Measurements from ENCODE around the gene GPC5.
"Not testable (repeated sequence)": the region's sequence is repeated elsewhere in the genome, so short reads cannot be mapped to it uniquely, and the experiment has no call there.

Gene GPC5

GRCh38 chr13:91725646-91726045, 327.2 kb downstream of the GPC5 start:
- no peak for DNase-seq

DNA sequence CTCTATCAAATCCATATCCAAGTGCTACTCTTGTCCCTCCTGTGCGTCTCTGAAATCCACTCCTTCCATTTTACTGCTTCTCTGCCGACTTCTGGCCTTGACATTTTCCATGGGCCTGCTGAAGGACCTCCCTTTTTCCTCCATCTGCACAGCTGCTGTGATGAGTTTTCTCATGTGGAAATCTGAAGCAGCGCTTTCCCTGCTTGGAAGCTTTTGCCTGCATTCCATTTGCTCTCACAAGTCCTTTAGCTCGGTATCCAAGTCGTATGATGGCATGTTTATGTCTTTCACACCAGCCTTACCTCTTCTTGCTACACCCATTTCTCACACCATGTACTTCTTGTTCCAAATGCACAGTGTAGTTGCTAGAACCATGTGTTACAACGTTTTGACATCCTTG, 328.2 kb downstream of the GPC5 start:
- DNase-seq: no peak

- DNase-seq: no peak
Observed at GRCh38 chr13:91729859-91730258, 331.4 kb downstream of the GPC5 start.

- no peak for DNase-seq
Observed at GRCh38 chr13:91739751-91740150, 341.3 kb downstream of the GPC5 start.

- no peak for DNase-seq
Observed at GRCh38 chr13:91740756-91741155, 342.3 kb downstream of the GPC5 start.

- no peak for DNase-seq
Observed at GRCh38 chr13:91741925-91742324, 343.5 kb downstream of the GPC5 start.

- no peak for DNase-seq
Observed at GRCh38 chr13:91744284-91744683, 345.9 kb downstream of the GPC5 start.

GRCh38 chr13:91745967-91746366, 347.5 kb downstream of the GPC5 start:
- no peak for DNase-seq

DNA sequence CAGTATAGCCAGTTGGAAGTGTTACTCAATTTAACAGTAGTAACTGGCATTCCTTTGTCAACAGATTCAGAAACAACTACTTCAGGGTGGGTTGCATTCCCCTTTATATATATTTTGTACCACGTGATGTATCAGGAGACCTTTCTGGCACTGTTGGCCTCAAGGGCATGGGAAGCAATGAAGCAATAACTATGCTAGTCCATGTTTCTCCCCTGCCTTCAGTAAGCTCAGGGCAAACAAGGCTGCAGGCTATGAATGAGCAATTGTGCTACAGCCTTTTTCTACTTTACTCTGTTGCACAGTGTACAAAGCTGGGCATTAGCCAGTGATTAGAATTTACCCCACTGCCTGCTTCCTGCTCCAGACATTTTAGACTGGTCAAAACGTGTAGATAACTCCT, 348.8 kb downstream of the GPC5 start:
- DNase-seq: no peak

DNA sequence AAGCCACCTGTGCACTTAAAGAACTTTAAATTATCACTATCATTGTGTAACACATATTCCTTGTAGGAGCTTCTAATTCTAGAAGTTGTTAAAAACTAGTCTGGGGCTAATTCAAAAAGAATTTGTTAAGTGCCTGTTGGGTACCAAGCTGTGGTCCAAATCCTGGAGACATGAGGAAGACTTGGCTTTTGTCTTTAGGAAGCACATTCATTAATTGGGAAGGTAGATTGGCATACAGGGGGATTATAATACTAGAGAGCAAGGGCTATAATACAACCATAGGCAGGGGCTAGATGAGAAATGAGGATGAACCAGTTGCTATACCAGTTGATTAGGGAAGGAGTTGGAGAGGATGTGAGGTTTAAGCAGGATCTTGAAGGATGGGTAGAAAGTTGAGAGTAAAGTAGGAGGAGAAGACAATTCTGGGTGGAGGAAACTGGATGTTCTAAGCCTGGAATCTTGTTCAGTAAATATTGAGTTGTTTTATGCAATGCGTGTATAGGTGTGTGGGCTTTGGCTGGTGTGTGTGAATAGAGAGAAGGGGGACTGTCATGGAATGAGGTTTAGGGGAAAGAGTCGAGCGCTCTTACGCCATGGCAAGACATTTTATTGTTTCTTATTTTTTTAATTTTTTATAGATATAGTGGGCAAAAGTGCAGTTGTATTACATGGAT, 350.1 kb downstream of the GPC5 start:
- no peak for DNase-seq

GRCh38 chr13:91758724-91759123, 360.3 kb downstream of the GPC5 start:
- no peak for DNase-seq

DNA sequence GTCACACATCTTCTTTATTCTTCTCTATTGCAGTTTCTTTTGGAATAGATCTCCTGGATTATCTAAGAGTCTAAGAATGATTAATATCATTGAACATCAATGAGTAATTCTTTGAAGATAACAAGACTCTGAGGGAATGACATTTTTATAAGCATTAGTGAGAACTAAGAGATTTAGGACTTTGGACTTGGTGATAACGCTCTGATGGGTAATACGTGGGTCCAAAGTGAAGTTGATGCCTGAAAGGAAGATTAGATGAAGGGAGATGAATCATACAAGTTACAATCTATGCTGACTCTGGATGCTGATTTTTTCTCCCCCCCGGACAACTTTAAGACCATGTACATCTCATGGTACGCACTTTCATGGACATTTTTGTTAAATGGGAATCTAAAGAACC, 364.5 kb downstream of the GPC5 start:
- no peak for DNase-seq

GRCh38 chr13:91764527-91764926, 366.1 kb downstream of the GPC5 start:
- DNase-seq: no peak

DNA sequence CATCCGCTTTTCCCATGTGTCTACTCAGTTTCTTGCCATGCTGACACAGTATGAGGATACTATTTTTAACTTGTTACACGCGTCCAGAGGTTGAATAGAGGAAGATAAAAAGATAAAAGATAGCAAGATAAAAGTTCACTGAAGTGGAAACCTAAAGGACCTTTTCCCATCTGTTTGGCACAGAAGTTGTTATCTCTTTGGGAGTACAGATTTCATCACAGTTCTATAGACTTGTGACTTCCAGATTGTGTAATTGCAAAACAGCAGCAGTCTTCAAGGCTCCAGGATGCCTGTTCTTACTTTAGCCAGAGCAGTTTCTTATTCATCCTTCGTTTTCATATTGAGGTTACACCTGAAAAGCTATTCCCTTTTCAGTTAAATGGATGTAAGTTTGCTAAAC, 369.2 kb downstream of the GPC5 start:
- no peak for DNase-seq

DNA sequence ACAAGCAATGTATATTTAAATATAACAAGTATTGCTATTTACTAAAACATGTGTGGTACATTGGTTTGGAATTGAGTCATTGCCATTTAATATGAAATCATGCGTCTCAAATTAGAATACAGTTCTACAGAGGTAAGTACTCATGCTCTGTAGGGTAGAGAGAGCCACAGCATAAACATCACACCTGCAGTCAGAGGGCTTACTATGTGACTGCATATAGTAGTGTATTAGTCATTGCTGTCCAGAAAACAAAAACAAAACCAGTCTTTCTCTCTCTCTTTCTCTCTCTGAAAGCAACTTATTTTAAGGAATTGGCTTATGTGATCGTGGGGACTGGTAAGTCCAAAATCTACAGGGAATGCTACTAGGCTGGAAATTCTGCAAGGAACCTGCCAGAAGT, 370.3 kb downstream of the GPC5 start:
- DNase-seq: no peak

DNA sequence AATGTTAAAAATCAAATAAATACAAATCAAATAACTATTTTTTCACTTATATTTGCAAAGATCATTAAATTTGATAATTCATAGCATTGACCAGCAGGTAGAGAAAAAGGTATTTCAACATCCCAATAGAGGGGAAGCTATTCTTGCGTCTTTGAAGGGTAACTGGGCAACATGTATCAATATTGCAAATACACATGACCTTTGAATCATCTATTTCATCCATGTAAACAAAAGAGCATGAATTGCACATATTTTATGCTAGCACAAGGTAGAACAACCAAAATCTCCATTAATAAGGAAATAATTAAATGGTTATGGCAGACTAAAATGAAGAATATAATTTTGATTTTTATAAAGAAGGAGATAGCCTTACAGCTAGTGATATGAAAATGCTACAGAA, 372.8 kb downstream of the GPC5 start:
- no peak for DNase-seq

DNA sequence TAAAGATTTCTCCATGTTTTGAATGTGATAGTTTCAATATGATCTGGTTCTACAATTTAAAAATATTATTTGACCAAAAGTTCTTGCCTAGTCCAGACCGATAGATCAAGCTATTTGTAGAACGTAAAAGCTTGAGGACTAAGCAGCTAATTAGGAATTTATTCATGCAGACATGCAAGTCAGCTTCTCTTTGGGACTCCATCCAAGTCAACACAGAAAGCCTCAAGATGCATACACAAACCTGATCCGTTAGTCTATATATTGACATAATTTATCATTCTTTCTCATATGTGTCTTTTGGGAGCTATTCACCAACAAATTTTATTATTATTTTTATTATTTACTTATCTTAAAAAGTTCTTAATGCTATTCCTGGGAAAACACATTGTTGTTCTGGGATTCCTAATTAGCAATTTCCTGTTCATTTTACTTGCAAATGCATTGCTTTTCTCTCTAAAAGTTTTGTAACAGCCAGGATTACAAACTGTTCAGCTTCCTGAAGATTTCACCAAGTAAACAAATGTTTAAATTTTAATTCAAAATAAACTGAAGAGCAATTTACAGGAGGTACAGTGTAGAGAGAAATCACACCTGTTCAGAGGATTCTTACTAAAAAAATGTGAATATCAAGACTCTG, 375.3 kb downstream of the GPC5 start:
- DNase-seq: no peak

GRCh38 chr13:91774397-91774796, 376.0 kb downstream of the GPC5 start:
- DNase-seq: no peak

GRCh38 chr13:91776611-91777193, 378.3 kb downstream of the GPC5 start:
- DNase-seq: no peak

- DNase-seq: no peak
Observed at GRCh38 chr13:91778123-91778522, 379.7 kb downstream of the GPC5 start.

- not testable (repeated sequence) for DNase-seq
Observed at GRCh38 chr13:91781982-91782691, 383.7 kb downstream of the GPC5 start.

DNA sequence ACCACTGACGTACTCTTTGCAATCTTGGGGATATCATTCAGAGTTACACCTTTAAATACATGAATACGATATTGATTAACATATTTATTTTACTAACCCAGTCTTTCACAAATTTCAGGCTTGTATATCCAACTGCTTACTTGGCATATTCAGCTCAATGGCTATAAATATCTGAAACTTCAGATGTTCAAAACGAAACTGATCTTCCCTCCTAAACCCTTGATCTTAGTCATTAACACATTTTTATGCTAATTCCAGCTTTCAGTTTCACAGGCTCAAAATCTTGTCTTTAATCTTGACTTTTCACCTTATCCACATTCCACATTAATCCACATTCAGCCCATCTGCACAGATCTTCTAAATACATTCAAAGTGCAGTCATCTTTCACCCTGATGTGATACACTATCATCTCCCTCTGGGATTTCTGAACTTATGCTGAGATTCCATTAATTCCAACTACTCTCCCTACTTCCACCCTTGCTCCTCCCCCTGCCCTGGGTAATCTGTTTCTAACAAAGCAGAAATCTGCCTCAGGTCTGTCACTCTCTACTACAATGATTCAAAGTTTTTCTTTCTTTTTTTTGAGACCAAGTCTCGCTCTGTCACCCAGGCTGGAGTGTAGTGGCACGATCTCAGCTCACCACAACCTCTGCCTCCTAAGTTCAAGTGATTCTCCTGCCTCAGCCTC, 387.2 kb downstream of the GPC5 start:
- no peak for DNase-seq

- DNase-seq: no peak
Observed at GRCh38 chr13:91792054-91792453, 393.6 kb downstream of the GPC5 start.
